Tibial nerve (tissue), 4 donors: Measurements from ENCODE around the gene MZT2B.
"Not testable (repeated sequence)": the region's sequence is repeated elsewhere in the genome, so short reads cannot be mapped to it uniquely, and the experiment has no call there.

Experiments
- EP300 ChIP-seq, 2 donors: sonication (generic); formaldehyde crosslinking; IDR thresholded peaks; one replicate each; pipeline ENCODE4 v1.6.1; 2017; ENCODE audit warnings: antibody characterized with exemption in 2 of 2, mild to moderate bottlenecking in 1 of 2
- POLR2A ChIP-seq, 2 donors: fragments of 450-650 bp; IDR thresholded peaks; one replicate each; pipeline ENCODE4 v1.6.1; 2017; ENCODE audit warnings: antibody characterized with exemption in 2 of 2, mild to moderate bottlenecking in 2 of 2, moderate library complexity in 2 of 2
- TF ChIP-seq, protein P1 (sequence below), 5 experiments: fragments of 200-600 bp in 3 of 5; fragments of 450-650 bp in 2 of 5; sonication (generic) in 3 of 5; IDR thresholded peaks; one replicate each; pipeline ENCODE4 v1.5.1; 2016 to 2019; ENCODE audit warnings: antibody characterized with exemption in 5 of 5, mild to moderate bottlenecking in 3 of 5, moderate library complexity in 2 of 5

DNA sequence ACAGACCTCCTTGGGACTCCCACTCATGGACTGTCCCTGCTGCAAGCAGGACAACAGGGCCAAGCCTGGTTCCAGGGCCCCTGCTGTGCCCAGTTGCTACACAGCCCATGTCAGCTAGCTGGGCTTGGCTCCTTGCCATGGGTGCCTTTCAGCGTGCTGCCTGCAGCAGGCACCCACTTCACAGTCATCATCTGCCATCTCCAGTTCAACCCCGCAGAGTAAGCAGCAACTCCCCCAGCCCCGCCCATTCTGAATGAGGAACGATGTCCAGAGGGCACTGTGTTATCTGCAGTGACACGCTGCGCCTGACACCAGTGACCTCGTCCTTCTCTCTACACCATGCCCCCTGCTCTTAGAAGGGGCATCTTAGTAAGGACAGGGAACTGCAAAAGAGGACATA lies 20.5 kb downstream of the MZT2B start:
- TF ChIP-seq POLR2A, EP300 (IDR thresholded peaks at IDR 0.05): not testable (repeated sequence)
- TF ChIP-seq, protein P1, sequence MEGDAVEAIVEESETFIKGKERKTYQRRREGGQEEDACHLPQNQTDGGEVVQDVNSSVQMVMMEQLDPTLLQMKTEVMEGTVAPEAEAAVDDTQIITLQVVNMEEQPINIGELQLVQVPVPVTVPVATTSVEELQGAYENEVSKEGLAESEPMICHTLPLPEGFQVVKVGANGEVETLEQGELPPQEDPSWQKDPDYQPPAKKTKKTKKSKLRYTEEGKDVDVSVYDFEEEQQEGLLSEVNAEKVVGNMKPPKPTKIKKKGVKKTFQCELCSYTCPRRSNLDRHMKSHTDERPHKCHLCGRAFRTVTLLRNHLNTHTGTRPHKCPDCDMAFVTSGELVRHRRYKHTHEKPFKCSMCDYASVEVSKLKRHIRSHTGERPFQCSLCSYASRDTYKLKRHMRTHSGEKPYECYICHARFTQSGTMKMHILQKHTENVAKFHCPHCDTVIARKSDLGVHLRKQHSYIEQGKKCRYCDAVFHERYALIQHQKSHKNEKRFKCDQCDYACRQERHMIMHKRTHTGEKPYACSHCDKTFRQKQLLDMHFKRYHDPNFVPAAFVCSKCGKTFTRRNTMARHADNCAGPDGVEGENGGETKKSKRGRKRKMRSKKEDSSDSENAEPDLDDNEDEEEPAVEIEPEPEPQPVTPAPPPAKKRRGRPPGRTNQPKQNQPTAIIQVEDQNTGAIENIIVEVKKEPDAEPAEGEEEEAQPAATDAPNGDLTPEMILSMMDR (IDR thresholded peaks at IDR 0.05): not testable (repeated sequence)
